HG03571 (cell line): Measurements from ENCODE around the gene IHH.

ENCODE experiments used
- ATAC-seq: cut with Tn5 transposase; IDR thresholded peaks from one replicate; pipeline ENCODE4 v1.9.1; 2021; ENCODE audit not compliant: unreplicated experiment

IHH gene

GRCh38 chr2:219060821-219061791, at the start of gene IHH:
Gene IHH, minus strand, starts transcription at chr2:219060921. Its CDS starts 454 bp downstream, at chr2:219060467.
- no peak for ATAC-seq

DNA sequence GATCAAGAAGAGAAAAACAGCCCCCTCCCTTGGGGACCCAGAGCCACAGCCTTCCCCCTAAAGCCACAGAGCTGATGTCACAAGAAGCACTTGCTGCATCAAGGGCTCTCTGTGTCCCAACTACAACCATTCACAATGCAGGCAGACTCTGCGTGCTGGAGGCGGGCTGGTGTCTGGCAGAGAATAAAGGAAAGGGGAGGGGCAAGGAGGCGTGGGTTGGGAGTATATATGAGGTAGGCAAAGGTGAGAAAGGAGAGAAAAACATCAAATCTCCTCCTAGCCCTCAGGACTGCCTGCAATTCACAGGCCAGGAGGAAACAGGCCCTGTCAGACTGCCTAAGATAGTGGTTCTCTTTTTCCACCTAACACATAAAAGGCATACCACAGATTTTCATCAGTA, 48.8 kb upstream of the IHH start:
- no peak for ATAC-seq

DNA sequence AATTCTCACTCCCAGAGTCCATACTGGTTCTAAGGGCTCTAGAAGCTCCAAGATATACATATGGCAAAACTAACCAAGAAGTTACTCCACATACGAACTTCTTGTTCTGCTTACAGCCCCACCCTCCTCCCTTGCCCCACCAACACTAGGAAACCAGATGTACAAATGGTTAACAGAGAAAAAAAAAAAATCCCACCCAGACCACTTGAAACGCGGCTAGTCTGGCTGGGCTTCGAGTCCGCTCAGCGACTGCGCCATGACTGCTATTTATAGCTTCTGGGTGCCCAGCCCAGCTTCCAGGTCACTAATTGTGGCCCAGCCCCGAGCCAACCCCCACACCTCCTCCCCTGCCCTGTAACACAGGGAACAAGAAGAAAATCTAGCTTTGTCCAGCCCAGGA, 47.0 kb upstream of the IHH start:
- no peak for ATAC-seq

GRCh38 chr2:219106251-219106650, 45.5 kb upstream of the IHH start:
- no peak for ATAC-seq

DNA sequence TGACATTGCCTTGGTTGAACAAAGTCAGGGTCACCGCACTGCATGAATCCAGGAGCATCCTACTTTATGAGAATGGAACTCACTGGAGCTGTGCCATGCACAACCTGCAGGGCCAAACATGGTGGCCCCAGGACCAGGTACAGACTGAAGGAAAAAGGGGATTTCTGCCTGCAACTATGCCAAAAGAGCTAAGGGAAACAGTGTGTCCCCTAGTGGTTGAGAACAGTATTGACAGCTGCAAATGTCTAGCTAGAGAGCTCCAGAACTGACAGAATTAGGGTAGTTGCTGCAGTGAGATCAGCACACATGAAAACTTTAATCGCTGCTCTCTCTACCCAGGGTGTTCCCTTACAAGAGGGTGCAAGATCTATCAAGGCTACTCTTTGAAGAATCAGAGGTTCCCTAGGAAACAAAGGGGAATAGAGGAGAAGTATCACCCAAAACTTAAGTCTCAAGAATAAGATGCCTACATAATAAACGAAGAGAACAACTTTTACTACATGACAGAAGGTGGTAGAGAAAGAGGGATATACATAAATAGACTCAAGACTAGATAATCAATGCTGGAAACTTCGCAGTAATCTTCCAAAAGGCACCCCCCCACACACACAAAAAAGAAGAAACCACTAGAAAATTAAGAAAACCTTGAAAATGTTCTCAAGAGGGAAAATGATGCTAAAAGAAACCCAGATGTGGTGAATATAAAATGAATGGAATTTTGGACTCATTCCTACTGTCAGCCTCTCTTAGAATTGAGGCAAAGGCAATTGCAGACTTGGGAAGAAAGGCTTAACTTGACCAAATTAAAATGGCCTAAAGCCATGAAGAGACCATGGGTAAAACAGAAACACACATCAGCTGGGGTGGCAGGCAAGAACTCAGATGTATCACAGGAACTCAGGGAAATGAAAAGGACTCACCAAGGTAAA, 43.6 kb upstream of the IHH start:
- no peak for ATAC-seq

DNA sequence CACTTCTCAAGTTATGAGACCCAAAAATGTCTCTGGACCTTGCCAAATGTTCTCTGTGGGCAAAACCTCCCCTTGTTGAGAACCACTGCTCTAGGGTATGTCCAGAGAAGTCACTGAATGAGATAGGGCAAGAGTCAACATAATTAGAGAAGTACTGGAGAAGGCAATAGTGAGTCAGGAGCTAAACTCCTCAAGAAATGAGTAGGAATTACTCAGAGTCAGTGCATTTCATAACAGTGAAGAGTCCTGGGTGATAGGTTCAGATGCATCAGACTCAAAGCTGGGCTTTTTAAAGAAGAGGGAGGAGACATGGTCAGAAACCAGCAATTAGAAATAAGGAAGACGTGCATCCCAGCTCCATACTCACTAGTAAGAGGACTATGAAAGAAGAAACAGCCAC, 38.6 kb upstream of the IHH start:
- ATAC-seq, result no peak

GRCh38 chr2:219095406-219095935, 34.8 kb upstream of the IHH start:
- no peak for ATAC-seq

- ATAC-seq, result no peak
These were observed 33.5 kb upstream of the IHH start for GRCh38 chr2:219094171-219094570.

GRCh38 chr2:219090436-219091299, 29.9 kb upstream of the IHH start:
- ATAC-seq, result no peak

DNA sequence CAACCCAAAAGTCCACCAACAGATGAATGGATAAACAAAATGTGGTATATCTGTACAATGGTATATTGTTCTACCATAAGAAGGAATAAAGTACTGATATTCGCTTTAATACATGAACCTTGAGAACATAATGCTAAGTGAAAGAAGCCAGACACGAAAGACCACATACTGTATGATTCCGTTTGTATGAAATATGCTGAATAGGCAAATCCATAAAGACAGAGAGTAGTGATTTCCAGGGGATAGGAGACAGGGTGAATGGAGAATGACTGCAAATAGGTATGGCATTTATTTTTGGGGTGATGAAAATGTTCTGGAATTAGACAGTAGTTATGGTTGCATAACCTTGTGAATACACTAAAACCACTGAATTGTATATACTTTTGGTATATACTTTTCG, 28.6 kb upstream of the IHH start:
- ATAC-seq, result no peak

DNA sequence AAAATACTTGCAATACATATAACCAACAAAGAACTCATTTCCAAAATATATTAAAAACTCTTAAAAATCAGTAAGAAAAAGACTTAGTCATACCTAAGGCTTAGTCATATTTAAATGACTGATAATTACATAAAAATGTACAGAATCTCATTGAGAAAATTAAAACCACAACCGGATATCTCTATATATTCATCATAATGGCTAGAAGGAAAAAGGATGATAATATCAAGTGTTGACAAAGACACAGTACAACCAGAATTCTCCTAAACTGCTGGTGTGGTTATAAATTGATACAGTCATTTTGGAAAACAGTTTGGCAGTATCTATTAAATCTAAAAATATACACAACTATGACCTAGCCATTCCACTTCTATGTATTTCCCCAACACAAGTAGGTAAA, 27.1 kb upstream of the IHH start:
- ATAC-seq, result no peak

GRCh38 chr2:219087361-219087760, 26.6 kb upstream of the IHH start:
- no peak for ATAC-seq

DNA sequence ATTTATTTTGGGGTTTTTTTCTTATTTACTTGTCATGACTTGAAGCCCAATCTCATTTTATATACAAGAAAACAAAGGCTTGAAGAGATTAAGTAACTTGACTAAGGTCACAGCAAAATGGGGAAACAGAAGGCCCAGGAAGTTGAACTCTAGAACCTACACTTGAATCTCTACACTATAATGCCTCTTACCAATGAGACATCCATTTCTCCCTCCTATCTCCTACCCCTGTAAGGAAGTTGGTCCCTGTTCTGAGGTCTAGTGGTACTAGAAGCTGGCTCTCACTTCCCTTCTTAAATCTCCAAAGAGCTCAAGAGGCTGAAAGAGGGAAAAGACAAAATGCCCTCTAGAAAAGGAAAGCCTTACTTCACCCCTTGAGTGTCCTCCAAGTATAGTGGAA, 25.5 kb upstream of the IHH start:
- no peak for ATAC-seq

GRCh38 chr2:219084791-219085190, 24.1 kb upstream of the IHH start:
- ATAC-seq, result no peak

DNA sequence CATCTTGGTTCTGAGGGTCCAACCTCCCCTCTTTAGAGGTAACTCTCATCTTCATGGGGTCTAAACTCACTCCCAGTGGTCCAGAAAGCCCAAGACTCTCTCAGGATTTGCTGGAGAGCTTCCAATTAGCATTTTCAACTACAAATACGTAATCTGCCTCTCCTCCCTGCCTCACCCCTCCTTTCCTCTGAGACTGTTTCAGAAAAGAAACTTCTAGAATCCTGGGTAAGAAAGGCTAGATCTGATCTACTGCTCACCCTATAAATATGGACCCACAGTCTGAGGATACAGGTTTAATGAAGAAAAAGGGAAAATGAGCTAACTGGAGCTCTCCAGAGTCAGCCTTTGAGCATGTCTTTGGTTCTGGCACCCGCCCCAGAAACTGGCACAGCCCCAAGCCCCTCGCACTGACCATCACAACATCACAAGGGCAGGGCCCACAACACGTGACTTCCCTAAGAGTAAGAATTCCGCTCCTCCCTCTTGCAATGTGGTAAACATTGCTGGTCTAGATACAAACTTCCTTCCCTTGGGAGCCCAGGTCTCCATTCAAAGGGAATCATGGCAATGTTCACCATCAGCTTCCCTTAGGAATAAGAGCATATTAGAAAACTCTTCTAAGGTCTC, 21.7 kb upstream of the IHH start:
- no peak for ATAC-seq

GRCh38 chr2:219081701-219082331, 21.1 kb upstream of the IHH start:
- ATAC-seq, result no peak

- no peak for ATAC-seq
These were observed 20.4 kb upstream of the IHH start for GRCh38 chr2:219081096-219081495.

DNA sequence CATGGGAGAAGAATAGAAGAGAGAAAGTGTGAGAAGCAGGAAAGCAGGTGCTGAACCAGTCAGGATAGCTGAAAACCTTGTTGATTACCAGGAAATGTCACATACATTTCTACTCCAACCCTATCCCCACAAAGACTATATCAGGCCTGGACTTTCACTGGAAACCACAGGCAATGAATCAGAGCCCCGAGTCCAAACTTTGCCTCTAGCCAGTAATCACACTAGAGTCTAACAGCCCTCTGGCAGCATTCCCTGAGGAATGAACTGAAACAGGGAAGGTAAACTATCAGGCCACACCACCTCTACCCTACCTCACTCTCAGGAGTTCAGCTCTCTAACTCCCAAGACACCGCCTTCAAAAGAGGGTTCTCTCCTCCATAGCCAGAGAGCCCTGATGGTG, 18.7 kb upstream of the IHH start:
- ATAC-seq, result no peak

- no peak for ATAC-seq
These were observed 18.2 kb upstream of the IHH start for GRCh38 chr2:219078951-219079350.

DNA sequence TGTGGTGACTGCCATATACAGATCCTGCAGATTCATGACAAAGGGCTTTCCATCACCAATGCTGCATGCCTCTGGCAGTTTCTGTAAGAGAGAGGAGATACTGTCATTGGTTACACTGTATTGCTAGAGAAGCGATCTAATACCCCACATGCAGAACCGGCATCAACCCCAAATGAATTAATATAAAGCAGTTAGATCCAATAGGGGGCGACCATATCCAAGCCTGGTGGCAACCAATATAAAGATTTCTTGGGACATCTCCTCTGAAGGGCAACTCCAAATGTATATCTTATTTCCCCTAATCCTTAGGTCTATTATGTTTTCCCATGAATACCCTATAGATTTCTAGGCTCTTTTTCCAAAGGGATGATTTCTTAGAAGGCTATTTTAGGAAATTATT, 17.4 kb upstream of the IHH start:
- ATAC-seq, result no peak
